IPS DF 4.7 (cell line): ENCODE measurements around the gene CENPO.

Experiments
- DNase-seq: peaks from one replicate; pipeline ENCODE4 v3.0.0-alpha.2; 2013; ENCODE audit warnings: low spot score; ENCODE audit errors: extremely low read depth

Gene CENPO

GRCh38 chr2:24837996-24838513 is 44.8 kb downstream of the CENPO start:
- no peak for DNase-seq

GRCh38 chr2:24838541-24838940 is 45.3 kb downstream of the CENPO start:
- no peak for DNase-seq

- no peak for DNase-seq
Observed at GRCh38 chr2:24839729-24840128, 46.5 kb downstream of the CENPO start.

GRCh38 chr2:24840164-24840869 is 47.1 kb downstream of the CENPO start:
- DNase-seq = no peak

GRCh38 chr2:24840962-24841945 is 48.0 kb downstream of the CENPO start:
- DNase-seq = no peak

GRCh38 chr2:24842081-24843050 is 49.1 kb downstream of the CENPO start:
- DNase-seq = no peak

- DNase-seq = no peak
Observed at GRCh38 chr2:24843330-24843860, 50.2 kb downstream of the CENPO start.

GRCh38 chr2:24844023-24844685 is 50.9 kb downstream of the CENPO start:
- DNase-seq = no peak

- no peak for DNase-seq
Observed at GRCh38 chr2:24845691-24846090, 52.5 kb downstream of the CENPO start.

- DNase-seq = no peak
Observed at GRCh38 chr2:24850944-24851343, 57.7 kb downstream of the CENPO start.

- no peak for DNase-seq
Observed at GRCh38 chr2:24852026-24852425, 58.8 kb downstream of the CENPO start.

GRCh38 chr2:24852431-24853020 is 59.3 kb downstream of the CENPO start:
- no peak for DNase-seq

GRCh38 chr2:24853046-24853445 is 59.8 kb downstream of the CENPO start:
- no peak for DNase-seq

- DNase-seq = no peak
Observed at GRCh38 chr2:24853996-24854395, 60.8 kb downstream of the CENPO start.

- no peak for DNase-seq
Observed at GRCh38 chr2:24855022-24855622, 61.9 kb downstream of the CENPO start.

- DNase-seq = no peak
Observed at GRCh38 chr2:24855726-24856125, 62.5 kb downstream of the CENPO start.

GRCh38 chr2:24856791-24857211 is 63.6 kb downstream of the CENPO start:
- no peak for DNase-seq

GRCh38 chr2:24857746-24858145 is 64.5 kb downstream of the CENPO start:
- DNase-seq = no peak

- DNase-seq = no peak
Observed at GRCh38 chr2:24858996-24859395, 65.8 kb downstream of the CENPO start.
